HT-29 (cell line): ENCODE data around the gene GPR180. TPM values are rescaled to one million over a fixed set of nuclear protein-coding genes. Genes with fewer than 3 reads are reported as not detected.
A peak's percentile ranks its signal among the peaks of the same experiment; 100 is the strongest.

Source experiments
- DNase-seq: peaks from one replicate; pipeline ENCODE4 v3.0.0-alpha.2; 2015; ENCODE audit warnings: low spot score
- total RNA-seq: library from RNA; depleted of rRNA; stranded (reverse); fragments of >200 nt; shearing (Covaris generic); gene quantifications from 2 replicates; pipeline ENCODE4 v1.2.3, GENCODE V29; 2014

The GPR180 gene
- total RNA-seq, 1 experiment from 2014 or later, result 4.5 TPM

DNA sequence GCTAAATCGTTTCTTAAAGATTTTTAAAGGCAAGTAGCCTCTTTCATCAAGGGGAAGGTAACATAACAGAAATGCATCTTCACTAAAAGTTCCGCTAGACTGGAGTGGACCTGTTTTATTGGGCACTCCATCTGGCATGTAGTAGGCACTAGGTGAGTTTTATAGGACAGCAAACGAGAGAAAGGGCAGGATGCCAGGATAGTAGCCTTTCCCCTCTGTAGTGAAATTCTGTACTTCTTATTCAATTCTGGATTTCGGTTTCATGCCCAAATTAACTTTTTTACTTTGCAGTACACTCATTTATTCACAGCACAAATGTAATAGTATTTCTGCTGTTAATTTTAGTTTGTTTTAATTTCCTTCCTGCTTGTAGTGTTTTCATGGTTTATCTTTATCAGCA lies 45.2 kb downstream of the GPR180 start:
- DNase-seq, result no peak

- DNase-seq, result no peak
Measured at GRCh38 chr13:94656176-94656575, 54.5 kb downstream of the GPR180 start.

DNA sequence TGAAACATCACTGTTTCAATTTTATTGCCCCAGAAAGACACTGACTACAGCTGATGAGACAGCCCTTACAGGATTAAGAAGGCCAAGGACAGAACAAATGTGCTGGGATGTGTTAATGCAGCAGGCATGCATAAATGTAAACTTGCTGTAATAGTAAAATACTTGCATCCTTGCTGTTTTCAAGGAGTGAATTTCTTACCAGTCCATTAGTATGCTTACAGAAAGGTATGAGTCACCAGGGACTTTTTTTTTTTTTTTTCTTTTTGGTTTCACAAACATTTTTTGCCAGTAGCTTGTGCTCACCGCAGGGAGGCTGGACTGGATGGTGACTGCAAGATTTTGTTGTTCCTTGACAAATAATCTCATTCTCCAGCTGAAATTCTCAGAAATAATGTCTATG lies 55.1 kb downstream of the GPR180 start:
- DNase-seq, result no peak

DNA sequence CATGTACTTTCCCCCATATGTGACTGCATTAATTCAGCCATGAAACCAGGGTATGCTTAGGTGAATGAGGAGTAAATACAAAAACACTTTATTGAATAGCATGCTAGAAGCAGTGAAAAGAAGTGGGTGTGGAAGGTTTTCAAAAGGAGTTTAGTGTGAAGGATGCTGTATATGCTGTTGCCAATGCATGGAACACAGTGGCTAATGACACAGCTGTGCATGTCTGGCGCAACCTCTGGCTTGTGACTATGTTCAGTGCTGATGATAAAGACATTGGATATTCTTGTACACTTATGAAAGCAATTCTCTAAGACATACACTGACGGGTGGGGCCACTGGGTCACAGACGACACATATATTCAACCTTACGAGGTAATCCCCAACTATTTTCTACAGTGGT lies 55.5 kb downstream of the GPR180 start:
- DNase-seq, result no peak

DNA sequence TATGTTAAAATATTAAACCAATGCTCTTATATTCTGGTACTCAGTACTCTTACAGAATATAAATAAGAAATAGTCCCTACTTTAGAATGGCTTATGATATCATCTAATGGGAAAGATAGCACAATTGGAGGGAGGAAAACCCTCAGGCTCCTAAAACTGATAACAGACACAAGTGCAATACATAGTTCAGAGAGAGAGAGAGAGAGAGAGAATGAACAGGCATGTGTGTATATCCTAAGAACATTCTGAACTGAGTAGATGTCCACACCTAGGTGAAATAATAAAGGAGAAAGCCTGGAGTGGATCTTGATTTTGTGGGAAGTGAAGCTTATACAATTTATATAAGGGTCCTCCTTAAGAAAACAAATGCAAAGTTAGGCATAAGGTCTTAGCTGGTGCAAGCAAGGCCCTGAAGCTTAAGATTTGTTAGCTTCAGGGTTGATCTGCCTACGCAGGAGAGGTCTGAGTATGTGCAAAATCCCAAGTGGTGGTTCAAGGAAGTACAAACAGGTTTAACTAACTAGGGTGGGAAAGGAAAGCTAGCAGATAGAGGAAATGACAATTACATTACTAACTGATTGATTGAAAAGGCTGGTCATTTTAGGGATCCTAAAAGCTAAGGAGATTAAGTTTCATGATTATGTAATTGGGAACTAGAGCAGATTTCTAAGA lies 57.4 kb downstream of the GPR180 start:
- DNase-seq, result peak; percentile 27

- DNase-seq, result no peak
Measured at GRCh38 chr13:94659598-94659946, 57.9 kb downstream of the GPR180 start.

DNA sequence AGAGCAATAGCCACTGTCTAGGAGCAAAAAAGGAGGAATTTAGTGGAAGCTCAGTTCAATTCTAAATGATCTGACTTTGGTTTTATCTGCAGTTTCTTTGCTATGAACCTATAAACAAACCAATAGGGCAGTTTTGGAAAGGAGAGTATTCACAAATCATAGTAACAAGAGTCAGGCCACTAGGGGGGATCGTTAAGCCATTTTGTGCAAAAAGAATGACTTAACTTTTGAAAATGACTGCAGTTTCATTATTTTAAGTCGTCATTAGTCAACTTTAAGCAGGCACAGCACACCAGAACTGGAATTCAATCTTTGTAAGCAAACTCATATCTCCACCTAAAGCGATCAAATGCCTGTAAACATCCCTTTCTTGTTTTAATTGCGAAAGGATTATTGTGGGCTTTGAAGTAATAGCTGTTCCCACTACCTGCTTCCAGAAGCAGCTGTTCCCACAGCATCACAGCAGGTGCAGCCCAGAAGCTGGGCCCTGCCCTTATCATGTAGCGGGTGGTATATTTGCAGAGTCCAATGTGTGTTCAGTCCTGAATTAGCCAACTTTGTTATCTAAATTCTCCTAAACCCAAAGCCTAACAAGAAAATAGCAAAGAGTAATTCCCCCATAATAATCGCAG lies 59.2 kb downstream of the GPR180 start:
- peak; percentile 41 for DNase-seq

GRCh38 chr13:94661406-94661805 lies 59.7 kb downstream of the GPR180 start:
- DNase-seq, result no peak

GRCh38 chr13:94662274-94662945 lies 60.8 kb downstream of the GPR180 start:
- DNase-seq, result no peak

DNA sequence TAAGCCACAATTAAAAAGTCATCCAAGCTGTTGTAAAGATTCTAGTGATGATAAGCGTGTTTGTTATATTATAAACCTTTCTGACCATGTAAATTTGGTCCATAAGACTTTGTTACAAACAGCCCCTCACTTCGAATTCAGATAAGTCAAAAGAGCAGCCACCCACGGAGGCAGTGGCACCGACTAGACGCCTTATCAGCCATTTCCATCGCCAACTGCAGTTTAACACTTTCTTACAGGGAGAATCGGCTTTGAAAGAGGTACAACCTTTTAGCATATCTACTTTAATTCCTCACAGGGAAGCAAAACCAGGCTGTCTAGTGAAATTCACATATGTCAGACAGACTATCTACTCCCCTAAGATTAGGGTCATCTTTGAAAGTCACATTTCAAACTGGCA lies 63.2 kb downstream of the GPR180 start:
- no peak for DNase-seq

GRCh38 chr13:94666065-94666464 lies 64.4 kb downstream of the GPR180 start:
- no peak for DNase-seq

GRCh38 chr13:94667190-94667589 lies 65.5 kb downstream of the GPR180 start:
- no peak for DNase-seq

DNA sequence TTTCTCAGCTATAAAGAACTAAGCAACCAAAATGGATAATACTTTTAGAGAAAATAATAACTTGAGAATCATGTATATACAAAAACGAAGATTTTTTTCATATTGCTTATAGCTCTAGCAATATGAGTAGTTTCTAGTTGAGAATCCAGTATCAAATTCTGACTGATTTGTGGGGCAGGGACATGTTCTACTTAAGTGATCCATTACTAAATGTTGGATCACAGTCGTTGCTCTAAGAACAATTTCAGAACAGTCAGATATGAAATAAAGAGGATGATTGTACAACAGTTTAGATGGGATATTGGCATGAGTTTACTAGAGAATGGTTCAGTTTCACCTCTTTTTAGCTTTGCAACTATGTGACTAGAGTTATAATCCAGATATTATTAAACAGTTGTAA lies 70.7 kb downstream of the GPR180 start:
- no peak for DNase-seq

GRCh38 chr13:94673851-94674250 lies 72.2 kb downstream of the GPR180 start:
- DNase-seq, result no peak

DNA sequence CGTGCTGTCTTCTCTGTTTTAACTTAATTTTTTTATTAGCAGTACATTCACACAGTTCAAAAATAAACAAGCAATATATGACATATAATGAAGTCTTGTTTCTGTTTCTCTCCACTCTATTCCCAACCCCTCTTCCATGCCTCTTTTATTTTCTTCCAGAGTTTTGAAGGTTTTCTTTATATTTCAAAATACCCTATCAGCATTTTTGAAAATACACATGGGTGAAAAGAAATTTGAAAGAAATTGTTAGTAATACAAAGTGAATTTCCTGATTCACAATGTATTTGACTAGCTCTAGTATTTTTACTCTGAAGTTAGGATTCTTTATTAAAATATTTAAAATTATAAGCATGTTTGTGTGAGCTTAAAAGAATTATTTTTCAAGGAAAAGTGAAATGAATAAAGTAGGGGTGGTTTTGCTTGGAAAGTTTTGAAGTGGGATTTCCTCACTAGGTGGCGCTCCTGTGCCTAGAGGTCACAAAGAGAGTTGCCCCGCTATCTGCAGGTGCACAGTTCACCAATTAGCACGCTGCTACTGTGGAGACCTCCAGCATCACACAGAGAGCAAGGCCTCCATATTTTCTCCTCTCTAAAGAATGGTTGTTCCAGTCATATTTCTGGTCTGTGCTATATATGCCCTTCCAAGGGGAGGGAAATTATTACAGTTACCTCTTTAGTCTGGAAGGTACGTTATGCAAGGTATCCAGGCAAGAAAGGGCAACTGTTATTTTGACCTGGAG lies 73.1 kb downstream of the GPR180 start:
- peak; percentile 82 for DNase-seq

GRCh38 chr13:94677799-94678198 lies 76.1 kb downstream of the GPR180 start:
- DNase-seq, result no peak

GRCh38 chr13:94678845-94679244 lies 77.2 kb downstream of the GPR180 start:
- no peak for DNase-seq

- peak; percentile 45 for DNase-seq
Measured at GRCh38 chr13:94679614-94680013, 78.0 kb downstream of the GPR180 start.

DNA sequence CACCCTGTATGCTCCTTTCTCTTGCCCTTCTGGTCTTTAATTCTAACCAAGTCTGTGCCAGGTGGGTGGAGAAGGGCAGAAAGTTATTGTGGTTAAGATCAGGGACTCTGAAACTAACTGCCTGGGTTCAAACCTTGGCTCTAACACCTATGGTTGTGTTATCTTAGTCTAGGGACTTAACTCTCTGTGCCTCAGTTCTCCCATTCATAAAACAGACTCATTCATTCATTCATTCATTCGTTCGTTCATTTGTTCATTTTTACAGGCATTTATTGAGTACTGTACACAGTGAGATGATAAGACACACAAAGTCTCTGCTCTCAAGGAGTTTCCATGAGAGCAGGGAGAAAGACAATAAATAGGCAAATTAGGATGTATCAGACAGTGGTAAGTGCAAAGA lies 80.6 kb downstream of the GPR180 start:
- DNase-seq, result no peak

- no peak for DNase-seq
Measured at GRCh38 chr13:94683409-94683808, 81.8 kb downstream of the GPR180 start.
